ENCODE results near the gene FADD.
"Not testable (repeated sequence)": the region's sequence is repeated elsewhere in the genome, so short reads cannot be mapped to it uniquely, and the experiment has no call there.

The FADD gene

GRCh38 chr11:70205049-70205725, 2.1 kb downstream of the FADD start:
- no peak for DNase-seq (ENCODE audit: low spot score)

GRCh38 chr11:70205766-70206165, 2.7 kb downstream of the FADD start:
- DNase-seq (ENCODE audit: low spot score), result no peak

- no peak for DNase-seq (ENCODE audit: low spot score)
Measured at GRCh38 chr11:70206226-70206981, 3.3 kb downstream of the FADD start.

GRCh38 chr11:70206982-70207376, 3.9 kb downstream of the FADD start:
- no peak for DNase-seq (ENCODE audit: low spot score)

- DNase-seq (ENCODE audit: low spot score), result no peak
Measured at GRCh38 chr11:70207531-70208131, 4.5 kb downstream of the FADD start.

GRCh38 chr11:70209391-70209912, 6.4 kb downstream of the FADD start:
- DNase-seq (ENCODE audit: low spot score), result no peak

GRCh38 chr11:70210051-70210501, 7.0 kb downstream of the FADD start:
- DNase-seq (ENCODE audit: low spot score), result no peak

GRCh38 chr11:70210530-70210929, 7.4 kb downstream of the FADD start:
- DNase-seq (ENCODE audit: low spot score), result no peak

- no peak for DNase-seq (ENCODE audit: low spot score)
Measured at GRCh38 chr11:70212227-70212811, 9.2 kb downstream of the FADD start.

GRCh38 chr11:70217388-70217787, 14.3 kb downstream of the FADD start:
- DNase-seq (ENCODE audit: low spot score), result not testable (repeated sequence)

- not testable (repeated sequence) for DNase-seq (ENCODE audit: low spot score)
Measured at GRCh38 chr11:70218076-70218475, 15.0 kb downstream of the FADD start.

GRCh38 chr11:70220136-70220535, 17.0 kb downstream of the FADD start:
- DNase-seq (ENCODE audit: low spot score), result no peak

GRCh38 chr11:70220920-70221319, 17.8 kb downstream of the FADD start:
- no peak for DNase-seq (ENCODE audit: low spot score)

- DNase-seq (ENCODE audit: low spot score), result no peak
Measured at GRCh38 chr11:70225681-70226177, 22.6 kb downstream of the FADD start.

- no peak for DNase-seq (ENCODE audit: low spot score)
Measured at GRCh38 chr11:70226183-70226582, 23.1 kb downstream of the FADD start.

- no peak for DNase-seq (ENCODE audit: low spot score)
Measured at GRCh38 chr11:70226967-70227366, 23.9 kb downstream of the FADD start.

- no peak for DNase-seq (ENCODE audit: low spot score)
Measured at GRCh38 chr11:70229737-70230136, 26.6 kb downstream of the FADD start.

GRCh38 chr11:70230151-70230839, 27.2 kb downstream of the FADD start:
- DNase-seq (ENCODE audit: low spot score), result no peak

GRCh38 chr11:70230840-70231710, 28.0 kb downstream of the FADD start:
- no peak for DNase-seq (ENCODE audit: low spot score)

- no peak for DNase-seq (ENCODE audit: low spot score)
Measured at GRCh38 chr11:70233034-70233433, 29.9 kb downstream of the FADD start.

GRCh38 chr11:70233511-70233934, 30.4 kb downstream of the FADD start:
- no peak for DNase-seq (ENCODE audit: low spot score)

All from activated CD4-positive, alpha-beta T cell treated with anti-CD3 and anti-CD28 coated beads, Interleukin-2, Interleukin-4, amounts not matched to agents 100 ng/mL and 50 ng/mL, durations not matched to agents 16 hours and 8 hours (primary cell).